ENCODE data around the gene RAI1.

RAI1 gene

DNA sequence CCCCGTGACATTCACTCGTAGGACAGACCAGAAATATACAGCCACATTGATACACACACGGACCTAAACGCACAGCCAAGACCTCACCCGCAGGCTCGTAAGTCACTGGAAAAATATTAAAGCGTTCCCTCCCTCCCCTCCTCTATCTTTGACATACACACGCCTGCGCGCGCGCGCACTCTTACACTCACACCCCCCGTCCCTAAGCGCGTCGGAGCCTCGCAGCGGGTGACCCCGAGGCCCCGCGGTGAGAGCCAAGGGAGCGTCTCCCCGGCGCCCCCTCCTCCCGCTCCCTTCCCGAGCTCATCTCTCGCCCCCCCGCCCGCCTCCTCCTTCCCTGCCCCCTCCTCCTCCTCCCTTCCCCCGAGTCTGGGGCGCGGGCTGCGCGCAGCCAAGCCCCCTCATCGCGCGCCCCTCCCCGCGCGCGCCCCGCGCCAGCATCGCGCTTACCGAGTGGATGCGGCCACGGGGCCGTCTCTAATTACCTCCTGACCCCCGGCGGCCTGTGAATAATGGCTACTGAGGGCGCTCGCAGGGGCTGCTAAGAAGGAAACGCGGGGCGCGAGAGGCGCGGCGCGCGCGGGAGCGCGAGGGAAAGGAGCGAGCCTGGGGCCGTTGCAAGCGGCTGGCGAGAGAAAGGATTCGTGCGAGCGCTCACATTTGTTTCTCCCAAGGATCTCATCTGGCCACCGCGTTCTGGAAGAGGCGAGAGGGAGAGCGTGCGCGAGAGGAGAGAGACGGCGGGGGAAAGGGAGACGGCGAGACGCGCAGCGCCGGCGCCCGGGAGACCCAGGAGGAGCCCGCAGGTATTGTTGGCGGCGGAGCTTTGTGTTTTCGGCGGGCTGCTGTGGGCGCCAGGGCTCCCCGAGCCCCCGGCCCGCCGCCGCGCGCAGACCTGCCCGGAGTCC is 42.4 kb downstream of the RAI1 start:
- TF ChIP-seq, protein P1, sequence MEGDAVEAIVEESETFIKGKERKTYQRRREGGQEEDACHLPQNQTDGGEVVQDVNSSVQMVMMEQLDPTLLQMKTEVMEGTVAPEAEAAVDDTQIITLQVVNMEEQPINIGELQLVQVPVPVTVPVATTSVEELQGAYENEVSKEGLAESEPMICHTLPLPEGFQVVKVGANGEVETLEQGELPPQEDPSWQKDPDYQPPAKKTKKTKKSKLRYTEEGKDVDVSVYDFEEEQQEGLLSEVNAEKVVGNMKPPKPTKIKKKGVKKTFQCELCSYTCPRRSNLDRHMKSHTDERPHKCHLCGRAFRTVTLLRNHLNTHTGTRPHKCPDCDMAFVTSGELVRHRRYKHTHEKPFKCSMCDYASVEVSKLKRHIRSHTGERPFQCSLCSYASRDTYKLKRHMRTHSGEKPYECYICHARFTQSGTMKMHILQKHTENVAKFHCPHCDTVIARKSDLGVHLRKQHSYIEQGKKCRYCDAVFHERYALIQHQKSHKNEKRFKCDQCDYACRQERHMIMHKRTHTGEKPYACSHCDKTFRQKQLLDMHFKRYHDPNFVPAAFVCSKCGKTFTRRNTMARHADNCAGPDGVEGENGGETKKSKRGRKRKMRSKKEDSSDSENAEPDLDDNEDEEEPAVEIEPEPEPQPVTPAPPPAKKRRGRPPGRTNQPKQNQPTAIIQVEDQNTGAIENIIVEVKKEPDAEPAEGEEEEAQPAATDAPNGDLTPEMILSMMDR (IDR thresholded peaks at IDR 0.05), result no peak

DNA sequence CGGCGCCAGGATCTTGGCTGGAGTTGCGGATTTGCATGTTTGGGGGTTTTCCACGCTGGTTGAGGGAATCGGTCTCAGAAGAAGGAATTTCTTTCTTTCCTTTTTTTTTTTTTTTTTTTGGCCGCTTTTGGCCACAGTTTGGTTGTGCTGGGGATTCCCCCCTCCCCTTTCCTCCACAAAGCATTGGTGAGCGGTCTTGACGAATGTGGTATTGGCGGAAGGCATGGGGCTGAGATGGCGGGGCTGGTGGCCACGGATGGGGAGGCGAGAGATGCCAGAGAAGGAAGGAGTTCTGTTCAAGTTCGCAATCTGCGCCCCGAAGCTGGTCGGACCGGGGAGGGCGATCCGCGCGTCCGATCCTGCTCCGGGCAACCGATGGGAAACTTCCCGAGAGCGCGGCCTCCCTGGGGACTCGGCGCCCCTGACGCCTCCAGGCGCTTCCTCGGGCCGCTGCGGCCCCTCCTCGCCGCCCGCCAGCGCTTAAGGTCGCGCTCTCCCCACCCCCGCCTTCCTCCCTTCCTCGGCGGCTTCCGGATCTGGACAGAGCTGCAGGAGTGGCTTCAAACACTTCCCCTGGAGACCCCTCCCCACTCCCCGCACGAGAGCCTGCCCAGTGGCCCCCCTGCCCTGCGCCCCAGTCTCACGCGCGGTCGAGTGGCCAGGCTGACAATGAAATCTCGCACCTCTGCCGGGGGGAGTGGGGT is 43.2 kb downstream of the RAI1 start:
- TF ChIP-seq, protein P1 (IDR thresholded peaks at IDR 0.05), result no peak

DNA sequence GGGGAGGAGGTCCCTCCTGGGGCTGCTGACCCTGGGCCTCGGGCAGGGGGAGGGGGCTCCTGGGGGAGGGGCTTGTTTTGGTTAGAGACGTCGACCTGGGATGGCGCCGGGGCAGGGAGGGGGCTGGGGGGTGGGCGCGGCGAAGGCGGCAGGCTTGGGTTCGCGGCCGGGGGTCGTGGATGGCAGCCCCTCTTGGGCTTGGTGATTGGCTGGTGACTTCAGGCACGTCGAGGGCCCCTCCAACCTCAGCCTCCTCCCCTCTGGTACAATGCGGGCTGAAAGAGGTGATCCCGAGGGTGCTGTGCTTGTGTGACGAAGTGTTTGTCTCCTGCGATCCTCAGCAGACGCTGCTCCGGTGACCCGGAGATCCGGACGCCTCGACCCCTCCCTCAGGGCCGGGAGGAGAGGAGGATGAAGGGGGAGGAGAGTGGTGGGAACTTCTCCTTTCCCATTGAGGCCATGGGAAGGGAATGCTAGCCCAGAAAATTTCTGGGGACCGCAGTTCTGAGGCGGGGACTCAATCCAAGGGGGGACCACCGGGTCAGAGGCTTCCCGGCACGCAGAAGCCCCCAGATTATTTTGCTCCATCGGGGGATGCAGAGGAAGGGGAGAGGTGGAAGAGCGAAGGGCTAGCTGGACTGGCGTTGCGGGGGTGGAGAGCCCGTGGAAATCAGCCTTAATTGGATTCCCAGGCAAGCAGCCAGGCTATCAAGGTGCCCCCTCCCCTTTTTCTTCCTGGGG is 43.9 kb downstream of the RAI1 start:
- TF ChIP-seq, protein P1 (IDR thresholded peaks at IDR 0.05), result no peak

- TF ChIP-seq, protein P1 (IDR thresholded peaks at IDR 0.05), result no peak
These were observed 44.6 kb downstream of the RAI1 start for GRCh38 chr17:17725752-17726457.

- TF ChIP-seq, protein P1 (IDR thresholded peaks at IDR 0.05), result no peak
These were observed 45.3 kb downstream of the RAI1 start for GRCh38 chr17:17726458-17727060.

GRCh38 chr17:17727111-17727659 is 45.9 kb downstream of the RAI1 start:
- TF ChIP-seq, protein P1 (IDR thresholded peaks at IDR 0.05), result no peak

Measured in LNCAP (cell line).